SK-N-SH (cell line): ENCODE data around the gene SLC41A3. TPM values are rescaled to one million over a fixed set of nuclear protein-coding genes. Genes with fewer than 3 reads are reported as not detected.
"Not testable (repeated sequence)": the region's sequence is repeated elsewhere in the genome, so short reads cannot be mapped to it uniquely, and the experiment has no call there.

Source experiments
- CTCF ChIA-PET: fragments of 300-600, 350-600 bp; formaldehyde crosslinking; extraction: SDS; loops from one replicate; lab custom pipeline; 2021; lab: Yijun Ruan, JAX
- POLR2A ChIA-PET: fragments of 350-600 bp; sonication (Branson Sonifier 250); formaldehyde crosslinking; extraction: SDS; loops from one replicate; lab custom pipeline; 2020; ENCODE audit warnings: antibody characterized with exemption, inconsistent platforms; lab: Yijun Ruan, JAX
- DNase-seq: peaks from one replicate; pipeline ENCODE4 v3.0.0; 2012
- H2AFZ ChIP-seq: fragments of 200-600 bp; sonication (generic); 2 replicates; pipeline ENCODE4 v1.8.1; 2016; ENCODE audit warnings: antibody characterized with exemption, mild to moderate bottlenecking, low read depth
- H3F3A ChIP-seq: fragments of 200-600 bp; sonication (generic); replicated peaks from 2 replicates; pipeline ENCODE3; 2016; ENCODE audit warnings: antibody characterized with exemption, mild to moderate bottlenecking; ENCODE audit not compliant: insufficient read depth
- H3K27ac ChIP-seq, 2 experiments: fragments of 200-500 bp in 1 of 2; fragments of 200-600 bp in 1 of 2; sonication (Bioruptor generic) in 1 of 2; sonication (generic), shearing (Covaris generic) in 1 of 2; 2 replicates each; pipeline versions ENCODE4 v1.5.1 to v1.6.1; 2014 to 2016; ENCODE audit warnings: low read depth in 2 of 2, inconsistent platforms in 1 of 2, low read length in 1 of 2, mild to moderate bottlenecking in 1 of 2, mixed read lengths in 1 of 2
- H3K27me3 ChIP-seq: fragments of 200-600 bp; sonication (generic), shearing (Covaris generic); 2 replicates; pipeline ENCODE4 v1.6.1; 2016; ENCODE audit warnings: mixed run types; ENCODE audit not compliant: insufficient read depth
- H3K36me3 ChIP-seq, 2 experiments: fragments of 200-500 bp in 1 of 2; fragments of 200-600 bp in 1 of 2; sonication (Bioruptor generic) in 1 of 2; sonication (generic) in 1 of 2; replicated peaks in 1 of 2; 2 replicates each; pipeline versions ENCODE3 to v1.5.1; 2014 to 2016; ENCODE audit warnings: low read length in 1 of 2, mild to moderate bottlenecking in 1 of 2; ENCODE audit not compliant: insufficient read depth in 2 of 2, control insufficient read depth in 1 of 2
- H3K4me1 ChIP-seq, 2 experiments: fragments of 200-500 bp in 1 of 2; fragments of 200-600 bp in 1 of 2; sonication (Bioruptor generic) in 1 of 2; sonication (generic), shearing (Covaris generic) in 1 of 2; 2 replicates each; pipeline versions ENCODE4 v1.5.1 to v1.6.1; 2014 to 2016; ENCODE audit warnings: low read depth in 1 of 2, low read length in 1 of 2, mixed run types in 1 of 2; ENCODE audit not compliant: insufficient read depth in 2 of 2, control insufficient read depth in 1 of 2
- H3K4me2 ChIP-seq: fragments of 200-600 bp; sonication (generic), shearing (Covaris generic); 2 replicates; pipeline ENCODE4 v1.6.1; 2017; ENCODE audit warnings: mixed run types
- H3K4me3 ChIP-seq, 2 experiments: fragments of 200-500 bp in 1 of 2; fragments of 200-600 bp in 1 of 2; sonication (Bioruptor generic) in 1 of 2; sonication (generic), shearing (Covaris generic) in 1 of 2; 2 replicates each; pipeline versions ENCODE4 v1.5.1 to v1.8.1; 2014 to 2016; ENCODE audit warnings: low read depth in 2 of 2, inconsistent platforms in 1 of 2, low read length in 1 of 2, mild to moderate bottlenecking in 1 of 2, mixed read lengths in 1 of 2, moderate library complexity in 1 of 2
- H3K79me2 ChIP-seq: fragments of 200-600 bp; sonication (generic); 2 replicates; pipeline ENCODE4 v1.8.1; 2017; ENCODE audit warnings: mild to moderate bottlenecking; ENCODE audit not compliant: insufficient read depth
- H3K9ac ChIP-seq: fragments of 200-600 bp; sonication (generic); 2 replicates; pipeline ENCODE4 v1.6.1; 2017; ENCODE audit warnings: mixed run types
- H3K9me2 ChIP-seq: fragments of 200-600 bp; sonication (generic); 2 replicates; pipeline ENCODE4 v1.6.1; 2017; ENCODE audit warnings: mixed run types
- H3K9me3 ChIP-seq: fragments of 200-600 bp; sonication (generic); 2 replicates; pipeline ENCODE4 v1.6.1; 2017; ENCODE audit warnings: mixed run types, mild to moderate bottlenecking, moderate library complexity
- H4K20me1 ChIP-seq: fragments of 200-600 bp; sonication (generic); 2 replicates; pipeline ENCODE4 v1.6.1; 2017; ENCODE audit warnings: mild to moderate bottlenecking, mixed run types; ENCODE audit not compliant: insufficient read depth
- FOXM1 ChIP-seq: IDR thresholded peaks from 2 replicates; pipeline ENCODE4 v1.4.0; 2012; ENCODE audit warnings: low read depth, mild to moderate bottlenecking
- GABPA ChIP-seq: IDR thresholded peaks from 2 replicates; pipeline ENCODE4 v1.4.0; 2012; ENCODE audit warnings: low read depth, mild to moderate bottlenecking
- RFX5 ChIP-seq: IDR thresholded peaks from 2 replicates; pipeline ENCODE4 v1.6.1; 2012; ENCODE audit warnings: mild to moderate bottlenecking, improper control_type of control experiment, low read length
- SMC3 ChIP-seq: IDR thresholded peaks from 2 replicates; pipeline ENCODE4 v1.6.1; 2012; ENCODE audit warnings: low read depth, low read length, improper control_type of control experiment
- WGBS: methylation state at CpG from one replicate; pipeline ENCODE4 v1.1.6; 2017; ENCODE audit warnings: low lambda C conversion rate; 5-methylcytosine and 5-hydroxymethylcytosine counted together
- polyA plus RNA-seq, 3 experiments: library from polyadenylated mRNA; depleted of rRNA; stranded (reverse); fragments of >200 nt; gene quantifications; 2 replicates each; pipeline ENCODE4 v1.2.3, GENCODE V29; 2012
- TF ChIP-seq, protein P1 (sequence below): IDR thresholded peaks from 2 replicates; pipeline ENCODE4 v1.6.1; 2012; ENCODE audit warnings: mild to moderate bottlenecking, low read depth, low read length, moderate library complexity

Gene SLC41A3
- polyA plus RNA-seq, 1 of the 3 experiments (the other 2 are of a cell fraction), result 53.4 TPM

DNA sequence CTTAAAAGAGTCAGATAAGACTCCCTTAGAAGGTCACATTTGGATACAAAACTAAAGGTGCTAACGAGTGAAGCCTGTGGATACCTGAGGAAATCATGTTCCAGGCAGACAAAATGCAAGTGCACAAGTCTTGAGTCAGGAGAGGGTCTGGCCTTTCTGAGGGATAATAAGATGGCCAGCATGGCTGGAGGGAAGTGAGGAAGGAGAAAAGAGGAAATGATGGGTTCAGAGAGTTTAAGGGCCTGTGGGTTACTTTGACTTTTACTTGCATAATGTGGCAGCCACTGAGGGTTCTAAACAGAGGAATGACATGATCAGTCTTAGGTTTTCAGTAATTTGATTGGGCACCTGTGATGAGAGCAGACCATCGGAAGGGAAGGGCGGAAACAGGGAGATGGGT is 118.4 kb downstream of the SLC41A3 start:
- Histone ChIP-seq H3K27ac (no peak overlapping the region), H3K36me3 (no peaks in the 10 kb centered on the region), H3K9me3 (no peaks in the 10 kb centered on the region), H3K79me2 (no peaks in the 10 kb centered on the region), H3K4me3 (no peak overlapping the region), H3K9ac (no peak overlapping the region), H3K4me2 (no peak overlapping the region), H3F3A (no peaks in the 10 kb centered on the region), H2AFZ (no peak overlapping the region), H3K27me3 (peaks cover 13% of the 10 kb centered on the region; the same call in 1 of the 2 replicates), H3K4me1 (no peaks in the 10 kb centered on the region), H4K20me1 (no peaks in the 10 kb centered on the region), H3K9me2 (no peaks in the 10 kb centered on the region)
- no peak for DNase-seq
- 62% methylated on average over 3 of the region's 3 CpGs for WGBS
- CTCF ChIA-PET, result no interaction called here
- no peak for TF ChIP-seq SMC3
- no peak for TF ChIP-seq FOXM1
- TF ChIP-seq, protein P1, sequence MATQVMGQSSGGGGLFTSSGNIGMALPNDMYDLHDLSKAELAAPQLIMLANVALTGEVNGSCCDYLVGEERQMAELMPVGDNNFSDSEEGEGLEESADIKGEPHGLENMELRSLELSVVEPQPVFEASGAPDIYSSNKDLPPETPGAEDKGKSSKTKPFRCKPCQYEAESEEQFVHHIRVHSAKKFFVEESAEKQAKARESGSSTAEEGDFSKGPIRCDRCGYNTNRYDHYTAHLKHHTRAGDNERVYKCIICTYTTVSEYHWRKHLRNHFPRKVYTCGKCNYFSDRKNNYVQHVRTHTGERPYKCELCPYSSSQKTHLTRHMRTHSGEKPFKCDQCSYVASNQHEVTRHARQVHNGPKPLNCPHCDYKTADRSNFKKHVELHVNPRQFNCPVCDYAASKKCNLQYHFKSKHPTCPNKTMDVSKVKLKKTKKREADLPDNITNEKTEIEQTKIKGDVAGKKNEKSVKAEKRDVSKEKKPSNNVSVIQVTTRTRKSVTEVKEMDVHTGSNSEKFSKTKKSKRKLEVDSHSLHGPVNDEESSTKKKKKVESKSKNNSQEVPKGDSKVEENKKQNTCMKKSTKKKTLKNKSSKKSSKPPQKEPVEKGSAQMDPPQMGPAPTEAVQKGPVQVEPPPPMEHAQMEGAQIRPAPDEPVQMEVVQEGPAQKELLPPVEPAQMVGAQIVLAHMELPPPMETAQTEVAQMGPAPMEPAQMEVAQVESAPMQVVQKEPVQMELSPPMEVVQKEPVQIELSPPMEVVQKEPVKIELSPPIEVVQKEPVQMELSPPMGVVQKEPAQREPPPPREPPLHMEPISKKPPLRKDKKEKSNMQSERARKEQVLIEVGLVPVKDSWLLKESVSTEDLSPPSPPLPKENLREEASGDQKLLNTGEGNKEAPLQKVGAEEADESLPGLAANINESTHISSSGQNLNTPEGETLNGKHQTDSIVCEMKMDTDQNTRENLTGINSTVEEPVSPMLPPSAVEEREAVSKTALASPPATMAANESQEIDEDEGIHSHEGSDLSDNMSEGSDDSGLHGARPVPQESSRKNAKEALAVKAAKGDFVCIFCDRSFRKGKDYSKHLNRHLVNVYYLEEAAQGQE, result no peak
- no peak for TF ChIP-seq RFX5
- TF ChIP-seq GABPA, result no peak
- POLR2A ChIA-PET, result no interaction called here

- CTCF ChIA-PET, H3K27ac ChIP-seq, H3F3A ChIP-seq, H3K4me3 ChIP-seq, H2AFZ ChIP-seq, DNase-seq, H3K4me1 ChIP-seq, H3K27me3 ChIP-seq, POLR2A ChIA-PET, H3K9me2 ChIP-seq, H4K20me1 ChIP-seq, H3K79me2 ChIP-seq, H3K36me3 ChIP-seq, H3K9ac ChIP-seq, H3K4me2 ChIP-seq, H3K9me3 ChIP-seq: not testable (repeated sequence)
- WGBS, result 6% methylated on average over 1 of the region's 1 CpG
- TF ChIP-seq, protein P1, result peak; percentile 53; the same call in 1 of the 2 replicates
These were observed 120.1 kb downstream of the SLC41A3 start for GRCh38 chr3:125963834-125964233.
